ENCODE measurements around the gene SLC44A3.

The SLC44A3 gene

DNA sequence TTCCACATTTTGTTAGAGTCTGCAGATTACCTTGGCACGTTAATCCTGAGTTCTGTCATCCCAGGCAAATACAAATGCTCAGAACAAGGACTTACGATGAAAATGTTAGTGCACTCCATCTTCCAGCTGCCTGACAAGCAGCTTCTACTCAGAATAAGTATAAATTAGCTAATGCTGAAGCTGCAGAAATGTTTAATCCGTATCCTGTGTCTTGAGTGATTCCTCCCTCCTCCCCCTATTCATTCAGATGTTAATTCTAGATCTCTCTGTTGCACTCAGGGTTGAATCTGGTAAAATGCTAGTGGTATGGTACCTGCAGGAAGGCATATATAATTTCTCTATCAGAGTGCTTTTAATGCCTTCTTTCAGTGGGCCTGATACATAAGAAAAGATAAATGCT, 66.9 kb downstream of the SLC44A3 start:
- no peak for DNase-seq
- in situ Hi-C loops (cut with HindIII; ENCODE audit: low pct_ligation_motif_present, low pct_unique_long_range_greater_than_20kb, low sequenced_read_pairs): no loop called here

DNA sequence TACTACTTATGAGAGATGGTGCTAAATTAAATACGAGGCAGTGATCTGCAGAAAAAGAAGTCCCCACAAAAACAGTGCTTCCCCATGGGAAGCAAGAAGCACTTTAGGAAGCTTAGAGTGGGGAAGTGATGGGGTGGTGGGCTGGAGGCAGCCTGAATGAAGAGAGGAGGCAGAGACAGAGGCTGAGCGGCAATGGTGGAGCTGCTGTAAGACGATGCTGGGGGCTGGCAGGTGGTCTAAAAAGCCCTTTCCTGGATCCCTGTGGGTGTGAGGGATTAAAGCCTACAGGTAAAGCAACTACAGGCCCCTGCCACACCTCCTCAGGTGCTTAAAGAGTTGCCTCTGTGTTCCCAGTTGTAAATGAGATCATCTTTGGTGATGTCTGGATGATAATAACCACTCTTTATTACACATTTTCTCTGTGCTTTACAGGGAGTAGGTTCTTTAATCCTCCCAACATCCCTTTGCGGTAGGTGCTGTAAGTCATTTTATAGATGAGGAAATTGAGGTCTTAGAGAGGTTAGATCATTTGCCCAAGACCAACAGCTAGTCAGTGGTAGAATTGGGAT, 67.5 kb downstream of the SLC44A3 start:
- no peak for DNase-seq
- in situ Hi-C loops (cut with HindIII; ENCODE audit: low pct_ligation_motif_present, low pct_unique_long_range_greater_than_20kb, low sequenced_read_pairs): no loop called here

DNA sequence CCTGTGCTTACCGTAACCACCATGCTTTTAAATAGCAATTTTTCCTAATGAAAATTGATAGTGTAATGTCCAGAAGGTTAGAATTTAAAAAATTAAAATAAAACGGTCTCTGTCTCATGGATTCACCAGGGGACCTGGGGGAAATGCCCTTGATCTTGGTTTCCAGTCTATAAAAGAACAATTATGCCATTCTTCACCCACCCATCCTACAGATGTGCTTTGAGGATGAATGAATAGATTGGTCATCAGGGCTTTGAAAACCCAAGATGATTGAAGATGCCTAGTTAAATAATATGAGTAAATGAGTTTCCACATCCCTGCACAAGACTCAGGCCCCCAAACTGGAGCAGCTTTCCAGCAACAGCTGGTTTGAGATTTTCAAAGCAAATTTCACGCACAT, 68.0 kb downstream of the SLC44A3 start:
- in situ Hi-C loops (cut with HindIII; ENCODE audit: low pct_ligation_motif_present, low pct_unique_long_range_greater_than_20kb, low sequenced_read_pairs): no loop called here
- DNase-seq: no peak

DNA sequence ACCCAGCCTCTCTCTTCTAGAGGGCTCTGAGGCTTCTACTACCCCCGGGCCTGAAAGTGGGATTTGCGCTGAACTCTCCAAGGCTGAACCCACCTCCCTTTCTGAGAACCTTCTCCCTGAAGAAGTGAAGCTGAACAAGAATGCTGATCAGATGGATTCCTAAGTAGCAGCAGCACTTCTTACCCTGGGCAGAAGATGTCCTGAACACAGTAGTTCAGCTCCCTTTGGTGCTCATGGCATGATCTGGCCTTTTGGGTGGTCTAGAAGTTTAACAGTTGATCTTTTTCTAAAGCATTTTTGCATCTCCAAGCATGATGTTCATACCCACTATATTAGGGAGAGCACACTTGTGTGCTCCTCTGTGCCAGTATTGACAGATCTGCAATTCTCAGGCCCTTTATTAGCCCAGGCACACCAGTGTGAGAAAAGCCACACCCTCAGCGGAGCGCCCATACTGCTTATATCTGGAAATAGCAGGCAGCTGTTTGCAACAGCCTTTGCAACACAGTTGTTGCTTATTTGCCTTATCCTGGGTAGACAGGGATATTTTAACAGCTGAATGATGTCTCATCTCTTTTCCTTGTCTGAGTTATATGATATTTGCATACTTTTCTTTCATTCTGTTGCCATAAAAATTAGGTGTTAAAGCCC, 72.6 kb downstream of the SLC44A3 start:
- in situ Hi-C loops (cut with HindIII; ENCODE audit: low pct_ligation_motif_present, low pct_unique_long_range_greater_than_20kb, low sequenced_read_pairs): no loop called here
- DNase-seq: no peak

DNA sequence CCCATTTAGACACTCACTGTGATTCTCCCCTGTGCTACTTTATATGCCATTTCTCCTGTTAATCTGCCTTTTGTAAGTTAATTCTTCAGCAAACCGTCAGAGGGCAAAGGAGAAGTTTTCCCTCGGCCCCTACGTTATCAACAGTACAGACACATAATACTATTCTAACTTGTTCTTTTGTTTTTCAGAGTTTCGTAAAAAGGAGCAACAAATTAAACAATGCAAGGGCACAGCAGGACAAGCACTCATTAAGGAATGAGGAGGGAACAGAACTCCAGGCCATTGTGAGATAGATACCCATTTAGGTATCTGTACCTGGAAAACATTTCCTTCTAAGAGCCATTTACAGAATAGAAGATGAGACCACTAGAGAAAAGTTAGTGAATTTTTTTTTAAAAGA, 74.5 kb downstream of the SLC44A3 start:
- in situ Hi-C loops (cut with HindIII; ENCODE audit: low pct_ligation_motif_present, low pct_unique_long_range_greater_than_20kb, low sequenced_read_pairs): no loop called here
- DNase-seq: no peak

DNA sequence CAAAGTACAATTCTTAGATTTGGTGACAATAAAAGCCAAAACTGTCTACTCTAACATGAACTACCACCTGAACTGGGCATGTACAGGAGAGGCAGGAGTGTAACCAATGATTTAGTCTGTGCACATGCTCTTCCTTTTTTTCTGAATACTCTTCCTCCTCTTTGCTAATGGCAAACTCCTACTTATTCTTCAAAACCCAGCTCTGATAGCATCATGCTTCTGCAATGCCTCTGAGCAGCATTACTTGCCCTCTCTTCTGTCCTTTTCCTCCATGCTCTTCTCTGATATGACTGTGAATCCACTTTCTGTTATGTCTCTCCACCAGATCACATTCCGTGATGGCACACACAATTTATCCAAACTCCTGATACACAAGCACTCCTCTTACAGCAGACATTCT, 75.4 kb downstream of the SLC44A3 start:
- in situ Hi-C loops (cut with HindIII; ENCODE audit: low pct_ligation_motif_present, low pct_unique_long_range_greater_than_20kb, low sequenced_read_pairs): no loop called here
- no peak for DNase-seq

DNA sequence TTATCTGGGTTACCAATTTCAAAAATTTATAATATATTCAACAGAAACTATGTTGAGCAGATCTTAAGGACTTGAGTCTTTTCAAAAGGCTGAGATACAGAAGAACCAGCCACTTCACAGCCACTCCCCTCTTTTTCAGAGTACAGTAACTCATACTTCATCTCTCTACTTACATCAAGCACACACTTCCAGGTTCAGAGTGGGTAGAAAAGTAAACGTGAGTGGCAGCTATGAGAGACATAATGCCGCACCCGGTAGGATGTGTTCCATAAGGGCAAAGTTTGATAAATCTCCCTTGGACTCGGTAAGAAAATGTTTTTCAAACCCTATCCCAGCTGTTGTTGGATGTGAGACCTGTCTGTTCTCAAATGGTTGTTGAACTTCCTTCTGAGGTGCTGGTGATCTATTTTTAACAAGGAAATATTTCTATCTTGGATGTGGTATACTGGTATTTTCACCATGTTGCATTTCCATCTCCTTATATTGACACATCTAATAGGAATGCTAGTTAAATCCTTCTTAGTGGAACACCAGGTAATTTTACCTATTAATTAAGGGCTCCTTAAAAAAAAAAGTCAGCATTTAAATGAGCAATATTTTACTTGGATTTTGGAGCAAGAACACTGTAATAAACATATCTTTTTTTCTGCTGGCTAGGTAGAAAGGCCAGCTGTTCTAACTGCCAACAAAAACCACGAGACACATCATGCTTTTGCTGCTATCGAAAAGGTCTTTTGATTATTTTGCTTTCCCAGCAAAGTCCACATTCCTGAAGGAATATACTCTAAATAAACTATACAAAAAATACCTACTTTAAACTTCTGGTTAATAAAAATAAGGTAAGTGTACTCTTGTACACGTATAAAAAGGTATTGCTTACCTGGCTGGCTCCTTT, 78.6 kb downstream of the SLC44A3 start:
- in situ Hi-C loops (cut with HindIII; ENCODE audit: low pct_ligation_motif_present, low pct_unique_long_range_greater_than_20kb, low sequenced_read_pairs): no loop called here
- no peak for DNase-seq

DNA sequence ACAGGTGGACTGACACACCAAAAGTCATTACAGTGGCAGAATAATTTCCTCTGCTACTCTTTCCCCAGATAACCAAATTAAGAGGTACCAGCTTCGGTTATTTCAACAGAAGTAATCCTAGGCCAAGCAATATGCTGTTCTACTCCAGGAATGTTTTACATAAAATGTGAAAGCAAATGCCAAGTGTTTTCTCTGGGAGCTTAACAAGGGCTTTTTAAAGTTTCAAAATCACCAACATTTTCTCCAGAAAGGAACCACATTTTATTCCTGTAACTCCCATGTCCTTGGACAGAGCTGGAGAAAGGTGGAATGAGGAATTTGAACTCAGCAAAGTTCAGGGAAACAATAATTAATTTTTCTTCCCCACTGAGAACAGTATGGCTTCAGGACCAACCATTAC, 79.6 kb downstream of the SLC44A3 start:
- in situ Hi-C loops (cut with HindIII; ENCODE audit: low pct_ligation_motif_present, low pct_unique_long_range_greater_than_20kb, low sequenced_read_pairs): no loop called here
- DNase-seq: no peak

DNA sequence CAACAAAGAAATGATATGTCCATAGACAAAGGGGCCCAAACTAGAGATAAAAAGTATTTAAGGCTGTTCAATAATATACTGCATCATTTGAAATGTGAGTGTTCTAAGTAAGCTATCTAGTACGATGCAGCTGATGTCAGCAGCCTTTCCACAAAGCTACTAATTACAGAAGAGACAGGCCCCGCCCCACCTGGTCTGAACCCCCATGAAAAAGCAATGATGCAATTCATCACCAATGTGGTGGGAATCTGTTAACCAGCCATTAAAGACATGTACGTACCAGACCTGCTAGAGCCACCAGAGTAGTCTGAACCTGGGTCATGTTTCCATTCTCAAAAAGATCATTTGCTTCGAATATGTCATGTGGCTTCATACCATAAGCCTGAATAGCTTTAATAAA, 81.7 kb downstream of the SLC44A3 start:
- no peak for DNase-seq
- in situ Hi-C loops (cut with HindIII; ENCODE audit: low pct_ligation_motif_present, low pct_unique_long_range_greater_than_20kb, low sequenced_read_pairs): no loop called here

DNA sequence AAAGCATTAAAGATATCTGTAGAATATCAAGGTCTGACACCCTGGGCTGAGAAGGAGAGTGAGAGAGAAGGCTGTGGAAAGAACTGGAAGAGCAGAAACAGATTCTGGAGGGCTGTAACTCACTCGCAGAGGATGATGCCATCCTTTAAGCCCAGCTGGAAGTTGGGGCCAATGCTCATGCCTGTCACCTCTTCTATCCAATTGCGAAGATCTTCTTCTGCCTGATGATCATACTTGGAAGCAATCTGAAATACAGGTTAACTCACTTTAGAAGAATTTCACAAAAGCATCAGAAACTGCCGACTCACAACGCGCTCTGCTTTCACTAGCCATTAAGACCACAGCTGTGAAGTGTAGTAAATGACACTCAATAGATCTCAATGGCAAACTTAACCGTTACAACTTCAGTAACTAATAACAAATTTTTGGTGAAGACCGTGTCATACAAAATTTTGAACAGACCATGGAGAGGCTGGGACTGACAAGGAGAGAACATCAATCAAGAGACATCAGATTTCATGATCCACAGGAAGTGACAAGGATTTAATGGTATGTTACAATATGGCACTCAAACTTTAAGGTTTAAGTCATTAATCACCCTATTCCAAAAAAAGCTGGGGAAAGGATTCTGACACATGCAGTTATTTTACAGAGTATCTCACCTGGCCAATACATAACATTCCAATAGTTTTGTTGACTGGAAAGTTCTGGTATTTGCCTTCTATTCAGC, 83.3 kb downstream of the SLC44A3 start:
- in situ Hi-C loops (cut with HindIII; ENCODE audit: low pct_ligation_motif_present, low pct_unique_long_range_greater_than_20kb, low sequenced_read_pairs): no loop called here

DNA sequence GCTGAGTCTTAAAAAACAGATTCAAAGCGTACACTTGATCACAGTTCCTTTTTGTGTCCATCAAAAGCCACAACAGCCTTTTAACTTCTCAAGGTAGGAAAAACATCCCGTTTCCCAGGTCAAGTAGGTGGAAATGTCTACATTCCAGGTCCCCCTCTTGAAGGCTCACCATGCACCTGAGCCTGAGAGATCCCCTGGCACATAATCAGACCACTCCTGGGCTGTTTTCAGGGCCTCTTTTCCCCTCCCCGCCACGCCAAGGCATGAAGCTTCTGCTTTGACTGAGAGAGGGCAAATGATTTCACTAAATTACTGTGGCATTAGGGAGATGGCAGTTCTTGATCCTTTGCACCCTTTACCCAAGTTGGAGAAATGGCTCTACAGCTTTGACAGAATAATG, 85.0 kb downstream of the SLC44A3 start:
- in situ Hi-C loops (cut with HindIII; ENCODE audit: low pct_ligation_motif_present, low pct_unique_long_range_greater_than_20kb, low sequenced_read_pairs): no loop called here
- DNase-seq: no peak

More for the DNA sequence above, 83.3 kb downstream of the SLC44A3 start:
- no peak for DNase-seq

DNA sequence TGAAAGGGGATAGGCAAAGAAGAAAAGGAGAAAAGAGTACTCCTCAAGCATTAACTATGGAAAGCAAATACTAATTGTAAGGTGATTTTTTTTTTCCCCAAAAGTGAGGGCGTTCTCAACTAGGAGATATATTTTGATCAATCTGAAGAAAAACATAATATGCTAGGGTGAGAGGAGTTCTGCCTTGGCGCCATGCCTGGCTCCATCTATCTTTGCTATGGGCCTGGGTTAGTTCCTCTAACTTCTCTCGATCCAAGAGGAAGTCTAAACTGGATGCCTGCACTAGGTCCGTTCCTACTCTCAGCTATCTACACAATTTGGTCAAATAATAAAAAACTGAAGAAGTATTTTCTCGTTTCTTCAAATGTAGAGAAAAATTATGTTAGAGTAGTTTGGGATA, 86.2 kb downstream of the SLC44A3 start:
- no peak for DNase-seq
- in situ Hi-C loops (cut with HindIII; ENCODE audit: low pct_ligation_motif_present, low pct_unique_long_range_greater_than_20kb, low sequenced_read_pairs): no loop called here

DNA sequence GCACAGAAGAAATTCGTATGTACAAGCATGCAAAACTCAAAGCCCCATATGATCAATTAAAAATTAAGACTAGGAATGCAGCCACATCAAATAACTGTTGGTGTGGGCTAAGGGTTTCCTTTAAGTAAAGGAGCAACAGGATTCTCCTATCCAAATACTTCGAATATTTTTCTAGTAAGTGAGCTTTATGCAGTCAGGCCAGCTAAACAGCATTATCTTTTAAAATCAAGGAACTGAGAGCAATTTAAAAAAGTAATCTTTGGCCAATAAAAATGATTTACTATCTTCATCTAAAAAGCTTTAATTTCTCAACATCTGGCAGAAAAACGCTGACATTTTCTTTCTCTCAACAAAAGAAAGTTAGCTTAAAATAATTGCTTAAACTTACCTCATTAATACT, 87.0 kb downstream of the SLC44A3 start:
- no peak for DNase-seq
- in situ Hi-C loops (cut with HindIII; ENCODE audit: low pct_ligation_motif_present, low pct_unique_long_range_greater_than_20kb, low sequenced_read_pairs): no loop called here

DNA sequence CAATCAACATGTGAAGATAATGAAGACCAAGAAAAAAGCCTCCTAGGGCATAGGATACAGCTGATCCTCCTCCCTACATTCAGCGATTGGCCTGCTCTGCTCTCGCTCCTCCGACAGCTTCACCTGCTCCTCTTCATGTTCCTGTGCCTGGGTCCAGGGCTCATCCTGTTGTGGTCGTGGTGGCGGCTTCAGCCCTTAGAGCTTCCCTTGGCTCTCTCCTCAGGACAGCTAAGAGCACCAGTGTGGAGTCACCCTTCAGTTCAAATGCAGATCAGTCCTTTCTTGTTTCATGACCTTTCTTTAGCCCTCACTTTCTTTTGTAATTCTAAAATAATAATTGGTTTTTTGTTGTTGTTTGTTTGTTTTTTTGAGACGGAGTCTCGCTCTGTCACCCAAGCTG, 88.0 kb downstream of the SLC44A3 start:
- in situ Hi-C loops (cut with HindIII; ENCODE audit: low pct_ligation_motif_present, low pct_unique_long_range_greater_than_20kb, low sequenced_read_pairs): no loop called here
- DNase-seq: no peak

DNA sequence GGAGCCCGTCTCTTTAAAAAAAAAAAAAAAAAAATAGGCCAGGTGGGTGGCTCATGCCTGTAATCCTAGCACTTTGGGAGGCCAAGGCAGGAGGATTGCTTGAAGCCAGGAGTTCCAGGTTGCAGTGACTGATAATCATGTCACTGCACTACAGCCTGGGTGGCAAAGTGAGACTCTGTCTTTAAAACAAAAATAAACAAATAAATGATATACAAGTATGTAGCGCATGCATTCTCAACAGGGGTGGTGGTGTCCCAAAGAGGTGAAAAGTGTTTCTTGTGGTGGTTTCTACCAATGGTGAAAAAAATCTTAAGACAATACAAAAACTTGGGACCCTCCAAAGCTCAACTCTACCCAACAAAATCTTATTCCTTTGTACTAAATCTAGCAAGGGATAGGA, 88.8 kb downstream of the SLC44A3 start:
- in situ Hi-C loops (cut with HindIII; ENCODE audit: low pct_ligation_motif_present, low pct_unique_long_range_greater_than_20kb, low sequenced_read_pairs): no loop called here
- DNase-seq: no peak

DNA sequence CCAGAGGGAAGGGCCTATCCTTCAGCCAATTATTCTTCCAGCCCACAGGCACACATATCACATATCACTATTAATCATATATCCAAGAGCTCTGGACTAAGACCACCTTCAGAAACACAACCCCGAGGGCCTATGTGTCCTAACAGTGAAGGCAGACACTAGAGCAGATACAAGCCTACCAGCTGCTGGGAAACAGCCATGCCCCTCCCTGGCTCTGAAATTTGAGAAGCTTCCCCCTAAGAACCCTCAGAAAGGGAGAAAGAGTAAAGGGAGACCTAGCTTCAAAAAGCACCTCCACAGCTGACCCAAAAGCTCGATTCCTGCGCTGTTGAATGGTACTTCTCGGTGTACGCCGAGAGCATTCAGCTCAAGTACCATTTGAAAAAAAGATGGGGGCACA, 89.3 kb downstream of the SLC44A3 start:
- in situ Hi-C loops (cut with HindIII; ENCODE audit: low pct_ligation_motif_present, low pct_unique_long_range_greater_than_20kb, low sequenced_read_pairs): no loop called here
- DNase-seq: no peak

DNA sequence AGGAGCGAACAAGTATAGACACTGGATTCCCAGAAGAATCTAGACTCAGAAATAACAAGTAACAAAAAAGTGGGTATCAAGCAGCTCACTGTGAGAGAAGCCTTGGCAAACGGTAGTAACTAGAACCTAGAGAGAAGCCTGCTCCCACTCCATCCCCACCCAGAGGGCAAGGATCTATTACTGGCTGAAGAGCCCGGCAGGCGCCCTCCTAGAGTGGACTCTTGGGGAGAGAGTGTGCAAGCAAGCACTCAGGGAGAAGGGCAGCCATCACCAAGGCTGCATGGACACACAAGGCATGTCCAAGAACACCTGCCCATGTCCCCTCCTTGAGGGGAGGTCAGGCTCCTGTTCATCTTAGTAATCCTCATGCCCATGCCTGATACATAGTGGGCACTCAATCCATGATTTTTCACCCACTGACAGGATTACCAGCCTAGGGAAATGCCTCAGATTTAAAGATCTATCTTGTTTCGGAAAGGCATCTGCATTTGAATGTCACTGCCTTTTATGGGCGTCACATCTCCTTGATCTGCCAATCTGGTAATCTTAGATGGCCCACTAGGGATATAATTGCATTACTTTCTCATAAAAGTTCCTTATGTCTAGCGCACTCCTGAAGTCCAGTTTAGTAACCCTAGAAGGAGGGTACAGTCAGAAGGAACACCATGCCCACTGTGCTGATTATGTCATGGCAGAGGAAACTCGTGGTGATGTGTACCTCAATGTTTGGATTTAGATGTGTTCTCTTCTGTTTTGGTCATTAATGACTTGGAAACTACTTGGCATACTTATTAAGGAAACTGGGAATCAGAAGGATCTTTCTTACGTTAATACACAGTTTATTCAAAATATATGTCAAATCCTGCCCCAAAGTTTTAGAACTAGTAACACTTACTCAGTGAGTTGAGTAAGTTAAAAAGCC, 92.4 kb downstream of the SLC44A3 start:
- in situ Hi-C loops (cut with HindIII; ENCODE audit: low pct_ligation_motif_present, low pct_unique_long_range_greater_than_20kb, low sequenced_read_pairs): no loop called here
- no peak for DNase-seq

DNA sequence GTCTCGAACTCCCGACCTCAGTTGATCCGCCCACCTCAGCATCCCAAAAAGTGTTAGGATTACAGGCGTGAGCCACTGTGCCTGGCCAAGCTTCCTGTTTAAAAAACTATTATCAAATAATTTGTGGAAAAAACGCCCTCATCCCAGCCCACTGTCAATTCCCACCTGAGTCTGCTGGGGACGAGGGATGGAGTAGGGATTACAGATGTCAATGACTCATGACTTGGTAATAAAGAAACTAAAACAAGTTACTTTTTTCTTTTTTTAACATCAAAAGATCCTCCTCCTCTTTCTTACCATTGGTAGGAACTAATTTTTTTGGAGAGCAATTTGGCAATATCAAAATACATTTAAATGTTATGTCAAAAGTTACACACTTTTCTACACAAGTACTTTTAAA, 97.1 kb downstream of the SLC44A3 start:
- in situ Hi-C loops (cut with HindIII; ENCODE audit: low pct_ligation_motif_present, low pct_unique_long_range_greater_than_20kb, low sequenced_read_pairs): no loop called here
- DNase-seq: no peak
